LHCN-M2 (cell line): Measurements from ENCODE around the gene EFCAB14. TPM values are rescaled to one million over a fixed set of nuclear protein-coding genes. Genes with fewer than 3 reads are reported as not detected.

Source experiments
- total RNA-seq: library from RNA; depleted of rRNA; stranded (reverse); fragments of >200 nt; gene quantifications from 2 replicates; pipeline ENCODE4 v1.2.3, GENCODE V29; 2014; rRNA removed

Gene EFCAB14
- total RNA-seq, 1 experiment from 2014 or later: 55.2 TPM

Other genes with a start within 250 kb of the EFCAB14 start
- gene DMBX1, start 229.3 kb downstream of the EFCAB14 start, total RNA-seq: not detected in 2 replicates
- not detected in 2 replicates for gene KNCN, start 167.5 kb downstream of the EFCAB14 start, total RNA-seq
- gene MKNK1, start 114.8 kb downstream of the EFCAB14 start, total RNA-seq: 7.3 and 12.6 TPM in 2 replicates
- 5.5 and 10.8 TPM in 2 replicates for gene MOB3C, start 102.3 kb downstream of the EFCAB14 start, total RNA-seq
- gene ATPAF1, start 50.8 kb downstream of the EFCAB14 start, total RNA-seq: 41.2 and 42.1 TPM in 2 replicates
- gene TEX38, start 47.3 kb downstream of the EFCAB14 start, total RNA-seq: 0.17 TPM in 1 of 2 replicates, not detected in the other
- gene CYP4B1, start 79.9 kb upstream of the EFCAB14 start, total RNA-seq: not detected in 2 replicates
- gene CYP4A11, start 222.4 kb upstream of the EFCAB14 start, total RNA-seq: not detected in 2 replicates